HepG2 (cell line): ENCODE measurements around the gene CDKN1C. TPM values are rescaled to one million over a fixed set of nuclear protein-coding genes. Genes with fewer than 3 reads are reported as not detected.

ENCODE experiments used
- ATRX ChIP-seq: sonication (generic); formaldehyde crosslinking; IDR thresholded peaks from 2 replicates; pipeline ENCODE4 v1.4.0; 2020; ENCODE audit warnings: missing genetic modification reagents, borderline replicate concordance
- FOXK2 ChIP-seq: fragments of 450-650 bp; IDR thresholded peaks from 2 replicates; pipeline ENCODE4 v1.6.1; 2016
- FUBP1 ChIP-seq: sonication (generic); formaldehyde crosslinking; IDR thresholded peaks from 2 replicates; pipeline ENCODE4 v1.5.1; 2020; ENCODE audit warnings: missing genetic modification reagents, mild to moderate bottlenecking, borderline replicate concordance
- HNRNPL ChIP-seq: fragments of 200-400 bp; formaldehyde crosslinking; IDR thresholded peaks from 2 replicates; pipeline ENCODE4 v1.6.1; 2017; ENCODE audit warnings: mild to moderate bottlenecking, low read depth, low read length
- JDP2 ChIP-seq: sonication (generic); formaldehyde crosslinking; IDR thresholded peaks from 2 replicates; pipeline ENCODE4 v1.8.1; 2022; ENCODE audit warnings: missing genetic modification reagents, borderline replicate concordance
- MAFK ChIP-seq, 2 experiments: IDR thresholded peaks in 1 of 2; conservative IDR thresholded peaks in 1 of 2; 2 replicates each; pipeline ENCODE4 v1.6.1; 2011; ENCODE audit warnings: improper control_type of control experiment in 2 of 2, low read length in 2 of 2
- PHF21A ChIP-seq: sonication (generic); formaldehyde crosslinking; IDR thresholded peaks from 2 replicates; pipeline ENCODE4 v1.5.0; 2020; ENCODE audit warnings: mild to moderate bottlenecking, missing genetic modification reagents
- PITX1 ChIP-seq: sonication (generic); formaldehyde crosslinking; IDR thresholded peaks from 2 replicates; pipeline ENCODE4 v1.5.1; 2020; ENCODE audit warnings: mild to moderate bottlenecking, missing genetic modification reagents
- SAFB2 ChIP-seq: sonication (generic); formaldehyde crosslinking; IDR thresholded peaks from 2 replicates; pipeline ENCODE4 v1.5.1; 2020; ENCODE audit warnings: missing genetic modification reagents, low read depth, mild to moderate bottlenecking, borderline replicate concordance
- TAF15 ChIP-seq: fragments of 200-400 bp; formaldehyde crosslinking; IDR thresholded peaks from one replicate; pipeline ENCODE4 v1.6.1; 2018; ENCODE audit warnings: mild to moderate bottlenecking, low read depth, low read length; ENCODE audit not compliant: poor library complexity, severe bottlenecking
- TBX2 ChIP-seq: sonication (generic); formaldehyde crosslinking; IDR thresholded peaks from 2 replicates; pipeline ENCODE4 v1.5.0; 2020; ENCODE audit warnings: missing genetic modification reagents, mild to moderate bottlenecking, borderline replicate concordance
- ZBTB33 ChIP-seq: sonication (generic); formaldehyde crosslinking; IDR thresholded peaks from 2 replicates; pipeline ENCODE4 v1.4.0; 2020; ENCODE audit warnings: missing genetic modification reagents
- ZFP37 ChIP-seq: sonication (generic); formaldehyde crosslinking; IDR thresholded peaks from 2 replicates; pipeline ENCODE4 v1.4.0; 2020; ENCODE audit warnings: missing genetic modification reagents, borderline replicate concordance
- ZFX ChIP-seq: sonication (generic); formaldehyde crosslinking; IDR thresholded peaks from 2 replicates; pipeline ENCODE4 v1.4.0; 2020; ENCODE audit warnings: mild to moderate bottlenecking, low read depth, missing genetic modification reagents, moderate library complexity
- ZNF337 ChIP-seq: sonication (generic); formaldehyde crosslinking; IDR thresholded peaks from 2 replicates; pipeline ENCODE4 v1.5.1; 2020; ENCODE audit warnings: missing genetic modification reagents, low read depth, mild to moderate bottlenecking, borderline replicate concordance
- ZNF343 ChIP-seq: sonication (generic); formaldehyde crosslinking; IDR thresholded peaks from 2 replicates; pipeline ENCODE4 v1.4.0; 2020; ENCODE audit warnings: mild to moderate bottlenecking, missing genetic modification reagents
- ZNF430 ChIP-seq: sonication (generic); formaldehyde crosslinking; IDR thresholded peaks from 2 replicates; pipeline ENCODE4 v1.9.0; 2021; ENCODE audit warnings: mild to moderate bottlenecking, missing genetic modification reagents
- ZNF530 ChIP-seq: sonication (generic); formaldehyde crosslinking; IDR thresholded peaks from 2 replicates; pipeline ENCODE4 v1.5.0; 2020; ENCODE audit warnings: low read depth, mild to moderate bottlenecking, missing genetic modification reagents
- ZSCAN9 ChIP-seq: IDR thresholded peaks from 2 replicates; pipeline ENCODE4 v1.6.1; 2016; ENCODE audit warnings: borderline replicate concordance
- polyA plus RNA-seq, 8 experiments: library from polyadenylated mRNA; depleted of rRNA in 3 of 8; stranded (reverse) in 7 of 8; unstranded in 1 of 8; fragments of >200 nt; fragmentation: Illumina TruSeq in 4 of 8; extraction: Trizol in 4 of 8; gene quantifications; 2 replicates each; pipeline versions ENCODE4 v1.2.1 to v1.2.3, GENCODE V29; 2011 to 2016; ENCODE audit warnings: low read depth in 4 of 8, missing spikeins in 1 of 8, mixed read lengths in 1 of 8; ENCODE audit not compliant: insufficient read depth in 1 of 8
- total RNA-seq, 5 experiments: library from RNA; depleted of rRNA; stranded (reverse); fragments of >200 nt; fragmentation: Illumina TruSeq; extraction: Trizol; gene quantifications; 2 replicates each; pipeline ENCODE4 v1.2.3, GENCODE V29; 2016; ENCODE audit warnings: low read depth in 1 of 5
- TF ChIP-seq, protein P1 (sequence below): sonication (generic); formaldehyde crosslinking; IDR thresholded peaks from 2 replicates; pipeline ENCODE4 v1.4.0; 2020; ENCODE audit warnings: missing genetic modification reagents

The CDKN1C gene
- total and polyA plus RNA-seq, 2 of the 13 experiments (the other 11 are each of a cell fraction or from before 2014, with no cell fraction given) = not detected

- TF ChIP-seq ZFP37 (CRISPR knock-in tag) (no peak), FUBP1 (CRISPR knock-in tag) (no peak), HNRNPL (peak; percentile 87), ATRX (CRISPR knock-in tag) (no peak), ZNF530 (no peak), TBX2 (CRISPR knock-in tag) (peak; percentile 36; the same call in 1 of the 2 replicates), PHF21A (CRISPR knock-in tag) (no peak; the same call in 1 of the 2 replicates), ZNF337 (CRISPR knock-in tag) (0 out of 2 replicates have a peak, but pooled peaks have one; percentile 33), ZNF343 (CRISPR knock-in tag) (peak; percentile 78), ZBTB33 (no peak), PITX1 (no peak), SAFB2 (peak; percentile 94; the same call in 1 of the 2 replicates), MAFK (conservative IDR thresholded peaks at IDR 0.05 in 1 of 2, IDR thresholded peaks at IDR 0.05 in 1 of 2; ENCODE audit: low read length in 2 of 2) (peak; percentile 29 to 58; a peak in 3 of 4 replicates), ZNF430 (CRISPR knock-in tag) (no peak), FOXK2 (no peak), ZSCAN9 (no peak), TAF15 (peak; percentile 9), ZFX (CRISPR knock-in tag) (peak; percentile 58), JDP2 (no peak)
- TF ChIP-seq, protein P1, sequence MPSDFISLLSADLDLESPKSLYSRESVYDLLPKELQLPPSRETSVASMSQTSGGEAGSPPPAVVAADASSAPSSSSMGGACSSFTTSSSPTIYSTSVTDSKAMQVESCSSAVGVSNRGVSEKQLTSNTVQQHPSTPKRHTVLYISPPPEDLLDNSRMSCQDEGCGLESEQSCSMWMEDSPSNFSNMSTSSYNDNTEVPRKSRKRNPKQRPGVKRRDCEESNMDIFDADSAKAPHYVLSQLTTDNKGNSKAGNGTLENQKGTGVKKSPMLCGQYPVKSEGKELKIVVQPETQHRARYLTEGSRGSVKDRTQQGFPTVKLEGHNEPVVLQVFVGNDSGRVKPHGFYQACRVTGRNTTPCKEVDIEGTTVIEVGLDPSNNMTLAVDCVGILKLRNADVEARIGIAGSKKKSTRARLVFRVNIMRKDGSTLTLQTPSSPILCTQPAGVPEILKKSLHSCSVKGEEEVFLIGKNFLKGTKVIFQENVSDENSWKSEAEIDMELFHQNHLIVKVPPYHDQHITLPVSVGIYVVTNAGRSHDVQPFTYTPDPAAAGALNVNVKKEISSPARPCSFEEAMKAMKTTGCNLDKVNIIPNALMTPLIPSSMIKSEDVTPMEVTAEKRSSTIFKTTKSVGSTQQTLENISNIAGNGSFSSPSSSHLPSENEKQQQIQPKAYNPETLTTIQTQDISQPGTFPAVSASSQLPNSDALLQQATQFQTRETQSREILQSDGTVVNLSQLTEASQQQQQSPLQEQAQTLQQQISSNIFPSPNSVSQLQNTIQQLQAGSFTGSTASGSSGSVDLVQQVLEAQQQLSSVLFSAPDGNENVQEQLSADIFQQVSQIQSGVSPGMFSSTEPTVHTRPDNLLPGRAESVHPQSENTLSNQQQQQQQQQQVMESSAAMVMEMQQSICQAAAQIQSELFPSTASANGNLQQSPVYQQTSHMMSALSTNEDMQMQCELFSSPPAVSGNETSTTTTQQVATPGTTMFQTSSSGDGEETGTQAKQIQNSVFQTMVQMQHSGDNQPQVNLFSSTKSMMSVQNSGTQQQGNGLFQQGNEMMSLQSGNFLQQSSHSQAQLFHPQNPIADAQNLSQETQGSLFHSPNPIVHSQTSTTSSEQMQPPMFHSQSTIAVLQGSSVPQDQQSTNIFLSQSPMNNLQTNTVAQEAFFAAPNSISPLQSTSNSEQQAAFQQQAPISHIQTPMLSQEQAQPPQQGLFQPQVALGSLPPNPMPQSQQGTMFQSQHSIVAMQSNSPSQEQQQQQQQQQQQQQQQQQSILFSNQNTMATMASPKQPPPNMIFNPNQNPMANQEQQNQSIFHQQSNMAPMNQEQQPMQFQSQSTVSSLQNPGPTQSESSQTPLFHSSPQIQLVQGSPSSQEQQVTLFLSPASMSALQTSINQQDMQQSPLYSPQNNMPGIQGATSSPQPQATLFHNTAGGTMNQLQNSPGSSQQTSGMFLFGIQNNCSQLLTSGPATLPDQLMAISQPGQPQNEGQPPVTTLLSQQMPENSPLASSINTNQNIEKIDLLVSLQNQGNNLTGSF (CRISPR knock-in tag) = no peak
These were observed 17.5 kb upstream of the CDKN1C start (continued) for GRCh38 chr11:2902784-2903671.
